ENCODE measurements around the gene TBX4.

TBX4 gene

DNA sequence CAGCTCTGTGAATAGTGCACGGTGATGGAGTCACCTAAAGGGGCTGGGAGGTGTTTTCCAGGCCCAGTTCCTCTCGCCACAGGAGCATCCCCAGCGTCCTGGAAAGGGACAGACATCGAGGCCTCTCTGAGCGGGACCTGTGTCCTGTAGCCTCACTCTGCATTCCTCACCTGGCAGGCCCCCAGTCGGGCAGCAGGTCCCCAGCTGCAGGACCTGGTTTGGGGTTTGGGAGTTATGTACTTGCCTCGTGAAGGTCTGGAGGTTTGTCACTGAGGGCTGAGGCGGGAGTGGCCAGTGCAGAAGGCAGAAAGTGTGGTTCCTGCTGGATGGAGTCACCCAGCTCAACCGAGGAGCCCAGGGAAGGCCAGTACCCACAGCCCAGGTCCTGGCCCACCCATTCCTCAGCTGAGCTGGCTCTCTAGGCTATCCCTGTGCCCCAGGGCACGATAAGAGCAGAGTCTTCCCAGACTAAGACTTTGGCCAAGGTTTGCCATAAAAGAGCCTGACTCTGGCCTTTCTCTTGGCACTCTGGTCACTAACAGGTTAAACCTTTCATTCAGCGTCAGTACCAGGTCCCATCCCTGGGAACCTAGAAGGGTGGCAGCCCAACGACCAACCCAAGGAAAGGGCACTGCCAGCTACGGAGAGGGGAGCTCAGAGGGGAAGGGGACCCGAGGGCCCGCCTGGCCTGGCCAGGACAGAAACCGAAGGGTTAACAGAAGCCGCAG lies 24.4 kb downstream of the TBX4 start:
- Histone ChIP-seq H3K27ac (no peak overlapping the region), H3K4me3 (no peak overlapping the region)

- no peak overlapping the region for H3K27ac ChIP-seq
- H3K4me3 ChIP-seq = no peak overlapping the region
Observed at GRCh38 chr17:61477204-61477834, 25.1 kb downstream of the TBX4 start.

- Histone ChIP-seq H3K27ac (no peak overlapping the region), H3K4me3 (no peak overlapping the region)
Observed at GRCh38 chr17:61478026-61478789, 26.0 kb downstream of the TBX4 start.

DNA sequence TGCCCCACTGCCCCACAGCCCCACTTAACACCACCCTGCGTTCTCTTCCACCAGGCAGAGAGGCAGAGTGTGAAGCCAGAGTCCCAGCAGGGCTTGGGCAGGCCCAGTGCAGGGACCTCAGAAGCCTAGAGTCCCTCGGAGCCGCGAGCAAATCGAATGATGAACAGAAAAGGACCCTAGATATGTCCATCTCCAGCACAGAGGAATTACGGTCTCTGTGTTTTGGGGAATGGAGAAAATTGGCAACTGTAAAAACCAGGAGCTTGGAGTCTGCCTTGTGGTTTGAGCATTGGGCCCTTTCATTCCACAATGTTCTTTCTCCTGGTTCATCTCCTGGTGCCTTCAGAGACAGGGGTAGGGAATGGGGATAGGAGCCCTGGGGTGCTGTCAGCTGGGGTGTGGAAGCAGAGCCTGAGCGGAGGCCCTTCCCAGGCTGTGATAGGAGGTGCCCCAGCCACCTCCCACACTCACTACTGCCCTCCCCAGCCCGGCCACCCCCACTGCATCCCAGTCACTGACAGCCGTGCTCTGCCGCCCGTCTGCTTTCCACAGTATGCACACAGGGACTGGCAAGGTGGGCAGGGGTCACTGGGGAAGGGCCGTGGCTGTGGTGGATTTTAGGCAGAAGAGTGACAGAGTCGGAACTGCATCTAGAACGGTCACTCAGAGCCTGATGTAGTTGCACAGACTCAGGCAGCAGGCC lies 26.7 kb downstream of the TBX4 start:
- no peak overlapping the region for H3K27ac ChIP-seq
- H3K4me3 ChIP-seq = no peak overlapping the region

- Histone ChIP-seq H3K27ac (no peak overlapping the region), H3K4me3 (no peak overlapping the region)
Observed at GRCh38 chr17:61479493-61480413, 27.5 kb downstream of the TBX4 start.

GRCh38 chr17:61480414-61480807 lies 28.2 kb downstream of the TBX4 start:
- no peak overlapping the region for H3K4me3 ChIP-seq
- H3K27ac ChIP-seq = no peak overlapping the region

DNA sequence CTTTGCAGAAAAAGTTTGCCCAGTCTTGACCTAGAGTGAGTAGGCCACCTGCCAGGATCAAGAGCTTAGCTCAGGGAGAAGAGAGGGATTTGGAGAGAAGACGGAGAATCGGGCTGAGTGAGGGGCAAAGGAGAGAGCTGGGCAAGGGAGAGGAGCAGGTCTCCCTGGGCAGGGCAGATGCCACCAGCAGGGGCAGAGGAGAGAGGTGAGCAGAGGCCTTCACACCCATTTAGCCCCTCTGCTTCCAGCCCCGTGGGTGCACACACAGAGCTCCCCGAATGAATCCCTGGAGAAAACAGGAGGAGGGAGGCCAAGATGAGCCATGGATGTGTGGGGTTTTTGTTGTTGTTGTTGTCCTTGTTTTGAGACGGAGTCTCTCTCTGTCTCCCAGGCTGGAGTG lies 29.2 kb downstream of the TBX4 start:
- Histone ChIP-seq H3K27ac (no peak overlapping the region), H3K4me3 (no peak overlapping the region)

GRCh38 chr17:61482467-61482866 lies 30.2 kb downstream of the TBX4 start:
- Histone ChIP-seq H3K4me3 (no peak overlapping the region), H3K27ac (no peak overlapping the region)

- no peak overlapping the region for H3K4me3 ChIP-seq
- no peak overlapping the region for H3K27ac ChIP-seq
Observed at GRCh38 chr17:61483778-61484116, 31.5 kb downstream of the TBX4 start.

- Histone ChIP-seq H3K4me3 (no peak overlapping the region), H3K27ac (no peak overlapping the region)
Observed at GRCh38 chr17:61484174-61484573, 32.0 kb downstream of the TBX4 start.

- no peak overlapping the region for H3K4me3 ChIP-seq
- H3K27ac ChIP-seq = no peak overlapping the region
Observed at GRCh38 chr17:61485067-61485775, 33.0 kb downstream of the TBX4 start.

- no peak overlapping the region for H3K27ac ChIP-seq
- H3K4me3 ChIP-seq = no peak overlapping the region
Observed at GRCh38 chr17:61486135-61487120, 34.2 kb downstream of the TBX4 start.

DNA sequence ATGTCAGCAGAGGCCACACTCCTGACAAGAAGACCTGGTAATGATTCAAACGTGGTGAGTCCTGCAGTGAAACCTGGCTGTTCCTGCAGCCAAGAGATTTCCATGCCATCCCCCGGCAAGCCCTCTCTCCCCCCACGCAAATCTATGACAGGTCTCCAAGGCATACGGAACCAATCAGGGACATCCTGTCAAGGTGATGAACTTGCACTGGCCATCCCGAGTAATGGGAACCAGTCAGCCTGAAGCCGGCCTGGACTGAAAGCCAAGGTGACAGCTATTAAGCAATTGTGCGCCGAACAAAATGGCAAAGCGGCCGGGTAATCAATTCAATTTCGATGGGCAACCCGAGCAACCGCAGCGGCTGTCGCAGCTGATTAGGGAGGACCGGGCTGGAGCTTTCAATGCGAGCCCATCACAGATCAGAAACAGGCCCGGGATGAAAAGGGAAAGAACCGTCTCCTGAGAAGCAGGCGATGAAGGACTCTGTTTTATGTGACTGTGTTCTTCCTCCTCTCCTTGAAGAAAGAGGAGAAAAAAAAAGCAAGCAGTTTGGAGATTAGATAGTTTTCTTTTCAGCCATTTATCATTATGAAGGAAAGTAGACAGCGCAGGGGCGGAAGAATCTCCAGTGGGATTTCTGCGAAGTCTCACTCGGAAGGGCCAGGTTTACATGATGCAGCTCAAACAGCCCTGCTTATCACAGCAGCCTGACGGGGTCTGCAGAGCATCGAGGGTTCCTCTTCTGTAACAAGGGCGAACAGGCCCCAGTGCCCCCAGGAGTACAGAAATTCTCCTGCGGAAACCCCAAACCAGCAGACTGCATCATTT lies 35.2 kb downstream of the TBX4 start:
- H3K27ac ChIP-seq = no peak overlapping the region
- no peak overlapping the region for H3K4me3 ChIP-seq

DNA sequence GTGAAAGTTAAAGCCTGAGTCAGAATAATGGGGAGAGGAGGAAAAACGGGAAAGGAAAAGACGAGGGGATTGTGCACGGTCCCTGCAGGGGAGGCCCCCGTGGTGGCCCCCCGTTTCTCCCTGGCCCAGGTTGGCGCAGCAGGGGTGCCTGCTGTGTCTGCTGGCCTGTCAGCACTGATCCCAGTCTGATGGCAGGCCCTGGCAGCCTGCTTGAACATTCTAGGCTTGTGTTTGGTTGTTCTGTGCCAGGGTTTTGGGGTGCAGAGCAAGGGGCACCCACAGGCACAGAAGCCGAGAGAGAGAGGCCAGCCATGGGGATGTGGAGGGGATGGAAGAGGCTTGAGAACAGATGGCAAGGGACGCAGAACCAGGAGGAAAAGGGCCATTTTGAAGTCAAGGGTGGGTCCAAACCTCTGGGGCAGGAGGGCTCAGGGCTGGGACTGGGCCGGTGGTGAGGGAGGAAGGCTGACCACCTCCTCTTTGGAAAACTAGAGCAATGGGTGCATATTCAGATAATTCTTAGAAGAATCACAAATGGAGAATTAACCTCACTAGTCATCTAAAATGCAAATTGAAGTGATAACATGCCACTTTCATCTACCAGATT lies 35.9 kb downstream of the TBX4 start:
- H3K4me3 ChIP-seq = no peak overlapping the region

DNA sequence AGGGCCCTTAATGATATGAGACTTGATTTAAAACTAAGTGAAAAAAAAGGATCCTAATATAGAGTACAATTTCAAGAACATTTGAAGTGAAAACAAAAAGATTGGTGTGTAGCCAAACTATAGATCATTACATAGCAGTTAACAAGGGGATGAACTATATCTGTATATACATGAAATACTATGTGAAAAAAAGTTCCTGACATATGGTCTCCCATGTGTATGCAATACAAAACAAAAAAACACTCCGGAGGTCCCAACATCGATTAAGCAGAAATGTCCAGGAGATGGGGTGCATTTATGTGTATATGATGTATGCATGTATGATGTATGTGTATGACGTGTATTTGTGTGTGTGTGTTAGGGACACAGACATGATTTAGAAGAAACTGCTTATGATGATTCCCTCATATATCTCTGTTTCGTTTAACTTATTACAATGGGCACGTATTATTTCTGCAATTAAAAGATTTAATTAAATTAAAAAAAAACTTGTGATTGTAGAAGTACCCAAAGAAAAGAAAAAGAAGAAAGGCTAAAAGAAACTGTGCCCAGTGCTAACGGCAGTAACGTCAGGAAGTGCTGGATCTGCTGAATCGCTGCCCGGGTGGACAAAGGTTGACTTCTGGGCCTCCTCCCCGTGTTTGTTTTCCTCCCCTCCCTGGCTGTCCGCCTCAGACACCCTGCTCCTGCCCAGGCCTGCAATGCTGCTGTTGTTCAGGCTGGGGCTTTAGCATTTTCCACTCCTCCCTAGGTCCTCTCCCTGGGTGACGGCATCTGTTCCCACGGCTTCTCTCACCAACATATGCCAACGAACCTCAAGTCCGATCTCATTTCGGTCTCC lies 36.9 kb downstream of the TBX4 start:
- Histone ChIP-seq H3K4me3 (no peak overlapping the region), H3K27ac (no peak overlapping the region)

More for the DNA sequence above, 35.9 kb downstream of the TBX4 start:
- H3K27ac ChIP-seq = no peak overlapping the region

Data from skin epidermis (tissue), 12 donors.